Peyer's patch (tissue), 4 donors: ENCODE data around the gene DBP. TPM values are rescaled to one million over a fixed set of nuclear protein-coding genes. Genes with fewer than 3 reads are reported as not detected.

Experiments
- DNase-seq, 3 donors: peaks; one replicate each; pipeline ENCODE4 v3.0.0-alpha.2; 2017 to 2019
- H3K27ac ChIP-seq, 4 donors: fragments of 200-600 bp; sonication (generic); one replicate each; pipeline ENCODE4 v1.5.1; 2016 to 2019
- H3K27me3 ChIP-seq, 2 donors: fragments of 200-600 bp; sonication (generic); one replicate each; pipeline ENCODE4 v1.5.1; 2019
- H3K36me3 ChIP-seq, 3 donors: fragments of 200-600 bp; sonication (generic); one replicate each; pipeline ENCODE4 v1.5.1; 2016 to 2019
- H3K4me1 ChIP-seq, 4 donors: fragments of 200-600 bp; sonication (generic); one replicate each; pipeline ENCODE4 v1.5.1; 2016 to 2019
- H3K4me3 ChIP-seq, 4 donors: fragments of 200-600 bp; sonication (generic); 1 replicate in 3 of 4; 2 replicates in 1 of 4; pipeline ENCODE4 v1.5.1; 2016 to 2019; ENCODE audit warnings: mild to moderate bottlenecking in 1 of 4
- H3K9me3 ChIP-seq, 4 donors: fragments of 200-600 bp; sonication (generic); one replicate each; pipeline ENCODE4 v1.5.1; 2016 to 2019; ENCODE audit warnings: mild to moderate bottlenecking in 1 of 4
- POLR2A ChIP-seq, 2 donors: fragments of 450-650 bp; IDR thresholded peaks; one replicate each; pipeline ENCODE4 v1.5.1; 2017; ENCODE audit warnings: antibody characterized with exemption in 2 of 2, mild to moderate bottlenecking in 2 of 2, moderate library complexity in 2 of 2
- total RNA-seq, 4 donors: library from RNA; depleted of rRNA; stranded (reverse); fragments of >200 nt; gene quantifications; one replicate each; pipeline ENCODE4 v1.1.0, GENCODE V29; 2016
- TF ChIP-seq, protein P1 (sequence below), 6 experiments: fragments of 450-650 bp in 4 of 6; fragments of 200-600 bp in 2 of 6; sonication (generic) in 1 of 6; IDR thresholded peaks; one replicate each; pipeline ENCODE4 v1.5.1; 2017 to 2019; ENCODE audit warnings: antibody characterized with exemption in 6 of 6, mild to moderate bottlenecking in 3 of 6, moderate library complexity in 1 of 6

DBP gene
- total RNA-seq, 4 donors from 2014 or later = 9.9 to 51.5 (median 35.8) TPM

DNA sequence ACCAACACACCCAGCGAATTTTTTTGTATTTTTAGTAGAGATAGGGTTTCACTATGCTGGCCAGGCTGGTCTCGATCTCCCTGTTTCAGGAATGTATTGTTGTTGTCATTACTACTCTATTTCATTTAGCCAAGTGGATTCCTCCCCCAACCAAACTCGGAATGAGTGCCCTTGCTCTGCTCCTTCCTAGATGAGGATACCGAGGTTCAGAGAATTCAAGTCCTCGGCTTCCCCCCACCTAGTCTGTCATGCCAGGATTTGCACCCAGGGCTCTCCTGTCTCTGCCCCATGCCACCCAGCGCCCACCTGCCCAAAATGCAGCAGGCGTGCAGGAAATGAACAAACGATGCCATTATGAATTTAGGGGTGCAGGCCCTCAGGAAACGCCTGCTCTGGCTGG is 34.2 kb downstream of the DBP start:
- no peak for DNase-seq
- Histone ChIP-seq H3K4me1 (peaks cover 0 to 4% (median 0%) of the 10 kb centered on the region in 4 donors), H3K4me3 (no peak overlapping the region), H3K27me3 (no peaks in the 10 kb centered on the region), H3K27ac (peak overlapping the region in 1 of 4 donors; percentile 34), H3K36me3 (peaks cover 0 to 5% (median 0%) of the 10 kb centered on the region in 3 donors), H3K9me3 (no peaks in the 10 kb centered on the region)
- TF ChIP-seq, protein P1, sequence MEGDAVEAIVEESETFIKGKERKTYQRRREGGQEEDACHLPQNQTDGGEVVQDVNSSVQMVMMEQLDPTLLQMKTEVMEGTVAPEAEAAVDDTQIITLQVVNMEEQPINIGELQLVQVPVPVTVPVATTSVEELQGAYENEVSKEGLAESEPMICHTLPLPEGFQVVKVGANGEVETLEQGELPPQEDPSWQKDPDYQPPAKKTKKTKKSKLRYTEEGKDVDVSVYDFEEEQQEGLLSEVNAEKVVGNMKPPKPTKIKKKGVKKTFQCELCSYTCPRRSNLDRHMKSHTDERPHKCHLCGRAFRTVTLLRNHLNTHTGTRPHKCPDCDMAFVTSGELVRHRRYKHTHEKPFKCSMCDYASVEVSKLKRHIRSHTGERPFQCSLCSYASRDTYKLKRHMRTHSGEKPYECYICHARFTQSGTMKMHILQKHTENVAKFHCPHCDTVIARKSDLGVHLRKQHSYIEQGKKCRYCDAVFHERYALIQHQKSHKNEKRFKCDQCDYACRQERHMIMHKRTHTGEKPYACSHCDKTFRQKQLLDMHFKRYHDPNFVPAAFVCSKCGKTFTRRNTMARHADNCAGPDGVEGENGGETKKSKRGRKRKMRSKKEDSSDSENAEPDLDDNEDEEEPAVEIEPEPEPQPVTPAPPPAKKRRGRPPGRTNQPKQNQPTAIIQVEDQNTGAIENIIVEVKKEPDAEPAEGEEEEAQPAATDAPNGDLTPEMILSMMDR (IDR thresholded peaks at IDR 0.05) = no peak

DNA sequence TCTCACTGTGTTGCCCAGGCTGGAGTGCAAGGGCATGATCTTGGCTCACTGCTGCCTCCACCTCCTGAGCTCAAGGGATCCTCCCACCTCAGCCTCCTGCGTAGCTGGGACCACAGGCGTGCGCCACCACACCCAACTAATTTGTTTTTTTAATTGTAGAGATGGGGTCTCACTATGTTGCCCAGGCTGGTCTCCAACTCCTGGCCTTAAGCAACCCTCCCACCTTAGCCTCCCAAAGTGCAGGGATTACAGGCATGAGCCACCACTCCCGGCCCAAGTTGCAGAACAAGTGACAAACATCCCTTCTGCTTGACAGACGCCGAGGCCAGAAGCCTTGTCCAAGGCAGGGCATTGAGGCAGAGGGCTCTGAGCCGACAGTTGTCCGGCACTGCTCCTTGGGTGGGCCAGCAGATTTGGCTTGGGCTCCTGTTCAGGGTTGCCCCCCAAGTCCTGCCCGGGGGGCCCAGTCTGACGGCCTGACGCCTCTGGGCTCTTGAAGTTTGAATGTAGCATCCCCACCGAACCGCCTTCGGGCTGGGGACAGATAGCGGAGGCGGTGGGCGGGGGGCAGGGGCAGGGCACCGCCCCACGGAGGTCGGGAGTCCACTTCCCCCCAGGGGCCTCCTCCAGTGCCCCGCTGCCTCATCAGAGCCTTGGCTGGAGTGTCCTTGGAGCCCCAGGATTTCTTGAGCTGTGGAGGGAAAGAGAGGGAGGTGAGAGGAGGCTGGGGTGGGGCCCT is 36.3 kb downstream of the DBP start:
- H3K4me3 ChIP-seq = no peak overlapping the region
- H3K27me3 ChIP-seq = no peaks in the 10 kb centered on the region
- no peak for DNase-seq
- H3K4me1 ChIP-seq = peaks cover 0 to 4% (median 0%) of the 10 kb centered on the region in 4 donors
- no peak overlapping the region for H3K27ac ChIP-seq
- no peaks in the 10 kb centered on the region for H3K36me3 ChIP-seq
- TF ChIP-seq POLR2A (IDR thresholded peaks at IDR 0.05) = no peak
- TF ChIP-seq, protein P1 (IDR thresholded peaks at IDR 0.05) = no peak
- H3K9me3 ChIP-seq = no peaks in the 10 kb centered on the region

DNA sequence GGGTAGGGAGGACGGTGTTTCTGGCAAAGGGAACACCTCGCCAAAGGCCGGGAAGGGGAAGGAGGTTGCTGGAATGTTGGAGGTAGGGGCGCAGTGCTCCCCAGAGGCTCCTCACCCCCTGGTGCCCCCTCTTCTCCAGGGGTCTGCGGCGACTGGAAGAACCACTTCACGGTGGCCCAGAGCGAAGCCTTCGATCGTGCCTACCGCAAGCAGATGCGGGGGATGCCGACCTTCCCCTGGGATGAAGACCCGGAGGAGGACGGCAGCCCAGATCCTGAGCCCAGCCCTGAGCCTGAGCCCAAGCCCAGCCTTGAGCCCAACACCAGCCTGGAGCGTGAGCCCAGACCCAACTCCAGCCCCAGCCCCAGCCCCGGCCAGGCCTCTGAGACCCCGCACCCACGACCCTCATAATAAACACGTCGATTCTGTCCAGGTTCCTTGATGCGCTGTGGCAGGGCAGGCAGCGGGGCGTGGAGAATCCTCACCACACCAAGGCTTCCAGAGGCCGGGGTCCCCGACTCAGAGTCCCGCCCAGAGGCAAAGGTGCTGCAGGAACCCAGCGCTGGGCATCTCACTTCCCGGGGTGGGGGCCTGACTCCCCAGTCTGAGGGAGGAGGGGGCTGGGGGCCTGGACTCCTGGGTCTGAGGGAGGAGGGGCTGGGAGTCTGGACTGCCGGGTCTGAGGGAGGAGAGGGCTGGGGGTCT is 38.0 kb downstream of the DBP start:
- H3K4me3 ChIP-seq = no peak overlapping the region
- no peak for TF ChIP-seq POLR2A (IDR thresholded peaks at IDR 0.05)
- TF ChIP-seq, protein P1 (IDR thresholded peaks at IDR 0.05) = no peak
- DNase-seq = no peak
- peaks cover 0 to 4% (median 0%) of the 10 kb centered on the region in 4 donors for H3K4me1 ChIP-seq
- no peaks in the 10 kb centered on the region for H3K9me3 ChIP-seq
- no peak overlapping the region for H3K27ac ChIP-seq
- no peaks in the 10 kb centered on the region for H3K36me3 ChIP-seq
- H3K27me3 ChIP-seq = no peaks in the 10 kb centered on the region

DNA sequence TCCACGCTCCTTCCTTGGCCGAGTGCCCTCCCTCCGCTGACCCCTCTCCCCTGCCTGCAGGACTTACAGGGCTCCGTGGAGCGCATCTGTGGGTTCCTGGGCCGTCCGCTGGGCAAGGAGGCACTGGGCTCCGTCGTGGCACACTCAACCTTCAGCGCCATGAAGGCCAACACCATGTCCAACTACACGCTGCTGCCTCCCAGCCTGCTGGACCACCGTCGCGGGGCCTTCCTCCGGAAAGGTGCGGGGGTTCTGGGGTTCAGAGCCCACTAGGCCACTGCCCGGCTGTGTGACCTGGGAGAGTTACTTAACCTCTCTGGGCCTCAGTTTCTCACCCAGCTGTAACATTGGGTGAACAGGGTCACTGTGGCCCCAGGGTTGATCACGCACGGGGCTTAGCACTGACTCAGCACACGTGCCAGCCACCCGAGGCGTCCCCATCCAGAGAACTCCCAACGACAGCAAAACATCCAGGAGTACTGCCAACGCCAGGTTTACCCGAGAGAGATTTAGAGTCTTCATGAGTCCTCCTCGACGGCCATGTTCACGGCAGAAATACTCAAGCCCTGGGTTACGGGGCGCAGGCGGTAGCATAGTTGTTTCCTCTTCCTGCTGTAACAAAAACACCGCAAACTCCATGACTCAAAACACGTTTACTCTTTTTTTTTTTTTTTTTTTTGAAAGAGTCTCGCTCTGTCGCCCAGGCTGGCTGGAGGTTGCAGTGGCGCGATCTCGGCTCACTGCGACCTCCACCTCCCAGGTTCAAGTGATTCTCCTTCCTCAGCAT is 40.3 kb downstream of the DBP start:
- Histone ChIP-seq H3K27ac (peak overlapping the region in 3 of 4 donors; percentile 10 to 27 (median 25)), H3K9me3 (no peaks in the 10 kb centered on the region), H3K27me3 (no peaks in the 10 kb centered on the region), H3K4me1 (no peaks in the 10 kb centered on the region), H3K4me3 (peak overlapping the region in 1 of 4 donors; percentile 15), H3K36me3 (no peaks in the 10 kb centered on the region)
- peak in 1 of 3 donors; percentile 41 for DNase-seq
- TF ChIP-seq POLR2A (IDR thresholded peaks at IDR 0.05) = no peak
- TF ChIP-seq, protein P1 (IDR thresholded peaks at IDR 0.05) = no peak

- Histone ChIP-seq H3K9me3 (no peaks in the 10 kb centered on the region), H3K4me1 (no peaks in the 10 kb centered on the region), H3K27me3 (no peaks in the 10 kb centered on the region), H3K4me3 (no peak overlapping the region), H3K27ac (peak overlapping the region in 1 of 4 donors; percentile 10), H3K36me3 (no peaks in the 10 kb centered on the region)
- DNase-seq = no peak
- TF ChIP-seq, protein P1 (IDR thresholded peaks at IDR 0.05) = no peak
- TF ChIP-seq POLR2A (IDR thresholded peaks at IDR 0.05) = no peak
Measured at GRCh38 chr19:48596237-48596636, 40.9 kb downstream of the DBP start.
